ENCODE data around the gene MEN1.

DNA sequence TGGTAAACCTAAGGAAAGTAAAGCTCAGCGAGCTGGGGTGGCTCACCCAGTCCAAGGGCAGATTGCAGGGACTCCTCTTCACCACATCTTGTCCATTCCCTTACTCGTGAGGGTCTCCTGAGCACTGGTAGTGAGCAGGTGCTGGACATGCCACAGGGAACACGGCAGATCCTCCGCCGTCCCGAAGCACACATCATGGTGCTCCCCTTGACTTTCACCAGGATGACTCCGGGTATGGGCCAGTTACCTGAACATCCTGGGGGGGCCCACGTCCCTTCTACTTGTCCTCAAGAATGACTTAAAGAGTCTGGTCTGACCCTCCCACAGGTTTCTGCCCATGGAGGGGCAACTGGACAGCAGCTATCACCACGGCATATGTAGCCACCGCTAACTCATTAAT, 24.0 kb downstream of the MEN1 start:
- TF ChIP-seq POLR2A (IDR thresholded peaks at IDR 0.05; ENCODE audit: low read depth, low read length) (no peak), TAF1 (IDR thresholded peaks at IDR 0.05; ENCODE audit: low read depth, low read length) (no peak), POLR2AphosphoS5 (IDR thresholded peaks at IDR 0.05; ENCODE audit: low read depth, low read length) (no peak)
